GM18909 (cell line): ENCODE data around the gene SPDEF.

Experiments used
- ATAC-seq: cut with Tn5 transposase; IDR thresholded peaks from one replicate; pipeline ENCODE4 v1.9.1; 2021; ENCODE audit warnings: mild to moderate bottlenecking; ENCODE audit not compliant: unreplicated experiment, poor library complexity

SPDEF gene

GRCh38 chr6:34565722-34566137 lies 9.6 kb upstream of the SPDEF start:
- ATAC-seq = no peak

GRCh38 chr6:34564181-34564580 lies 8.1 kb upstream of the SPDEF start:
- no peak for ATAC-seq

- ATAC-seq = no peak
Measured at GRCh38 chr6:34563513-34563870, 7.4 kb upstream of the SPDEF start.

DNA sequence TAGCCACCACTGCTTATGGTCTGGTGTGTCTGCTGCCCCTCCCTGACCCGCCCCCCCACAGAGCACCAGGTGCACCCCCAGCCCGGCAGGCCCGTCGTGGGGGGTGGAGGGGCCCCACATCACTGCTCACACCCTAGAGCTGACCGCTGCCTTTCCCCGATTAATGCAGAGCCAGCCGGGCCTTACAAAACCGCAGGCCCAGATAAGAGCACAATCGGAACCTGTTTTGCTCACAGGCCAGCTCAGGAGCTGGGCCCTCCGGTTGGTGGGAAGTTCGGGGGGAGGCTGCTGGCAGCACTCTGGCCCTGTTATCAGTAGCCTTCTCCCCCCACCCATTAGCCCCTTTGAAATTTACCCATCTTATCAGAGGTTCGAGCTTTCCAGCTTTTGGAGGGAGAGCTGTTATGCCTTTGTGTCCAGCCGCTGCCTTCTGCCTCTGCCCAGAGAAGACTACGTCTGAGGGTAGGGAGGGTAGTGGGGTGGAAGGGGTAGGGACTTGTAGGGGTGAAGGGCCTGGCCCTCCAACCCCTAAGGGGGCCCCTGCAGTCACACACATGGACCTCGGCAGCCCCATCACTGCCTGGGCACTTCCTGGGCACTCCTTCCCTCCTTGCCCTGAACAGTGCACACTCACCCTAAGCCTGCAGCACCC lies 6.9 kb upstream of the SPDEF start:
- ATAC-seq = no peak

DNA sequence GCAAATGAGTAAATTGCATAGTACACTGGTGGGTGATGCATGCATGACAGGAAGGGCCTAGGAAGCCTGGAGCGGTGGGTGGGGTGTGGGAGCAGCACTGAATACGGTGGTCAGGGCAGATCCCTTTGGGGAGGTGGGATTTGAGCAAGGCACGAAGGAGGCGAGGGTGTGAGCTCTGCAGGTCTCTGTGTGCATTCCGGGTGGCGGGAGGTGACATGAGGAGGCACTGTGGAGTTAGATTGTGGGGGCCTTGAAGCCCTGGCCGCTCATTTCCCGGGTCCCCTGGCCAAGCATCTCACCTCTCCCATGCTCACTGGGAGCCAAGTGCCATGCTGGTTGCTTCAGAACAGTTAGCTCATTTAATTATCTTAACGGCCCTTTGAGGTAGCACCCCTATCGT lies 6.2 kb upstream of the SPDEF start:
- no peak for ATAC-seq

GRCh38 chr6:34561227-34561530 lies 5.0 kb upstream of the SPDEF start:
- ATAC-seq = no peak

DNA sequence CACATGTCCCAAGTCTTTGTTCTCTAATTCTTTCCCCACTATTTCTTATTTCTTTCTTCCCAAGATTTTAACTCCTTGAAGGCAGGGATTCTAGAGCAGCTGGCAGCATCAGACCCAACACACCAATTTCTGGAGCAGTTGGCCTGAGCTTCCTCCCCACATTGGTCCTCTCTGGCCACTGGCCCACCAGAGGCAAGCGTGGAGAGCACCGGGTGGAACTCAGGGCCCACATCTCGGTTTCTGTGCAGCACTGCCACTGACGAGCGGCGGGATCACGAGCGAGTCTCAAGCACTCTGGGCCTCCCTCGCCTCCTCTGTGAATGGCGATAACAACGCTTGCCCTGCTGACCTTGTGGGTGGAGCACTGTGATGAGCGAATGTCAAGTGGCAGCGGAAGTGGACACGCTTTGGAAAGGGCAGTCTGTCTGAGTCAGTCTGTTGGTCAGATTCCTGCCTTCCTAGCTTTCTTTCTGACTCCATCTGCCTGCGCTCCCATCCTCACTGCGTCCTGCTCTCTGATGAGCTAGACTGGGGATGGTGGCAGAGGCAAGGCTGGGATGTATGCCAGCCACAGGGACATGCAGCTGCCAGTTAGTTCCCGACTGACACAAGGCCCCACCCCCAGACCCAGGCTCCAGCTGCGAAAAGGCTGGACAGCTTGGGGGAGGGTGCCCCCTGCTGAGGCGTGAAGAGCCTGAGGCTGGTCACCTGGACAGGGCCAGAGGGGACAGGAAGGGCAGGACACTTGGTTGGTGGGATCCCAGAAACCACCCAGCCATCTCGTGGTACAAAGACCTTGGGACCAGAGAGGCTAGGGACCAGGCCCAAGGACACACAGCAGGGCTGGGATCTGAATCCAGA lies 4.5 kb upstream of the SPDEF start:
- ATAC-seq = no peak

- no peak for ATAC-seq
Measured at GRCh38 chr6:34559651-34560365, 3.7 kb upstream of the SPDEF start.

GRCh38 chr6:34558172-34558714 lies 2.1 kb upstream of the SPDEF start:
- no peak for ATAC-seq

DNA sequence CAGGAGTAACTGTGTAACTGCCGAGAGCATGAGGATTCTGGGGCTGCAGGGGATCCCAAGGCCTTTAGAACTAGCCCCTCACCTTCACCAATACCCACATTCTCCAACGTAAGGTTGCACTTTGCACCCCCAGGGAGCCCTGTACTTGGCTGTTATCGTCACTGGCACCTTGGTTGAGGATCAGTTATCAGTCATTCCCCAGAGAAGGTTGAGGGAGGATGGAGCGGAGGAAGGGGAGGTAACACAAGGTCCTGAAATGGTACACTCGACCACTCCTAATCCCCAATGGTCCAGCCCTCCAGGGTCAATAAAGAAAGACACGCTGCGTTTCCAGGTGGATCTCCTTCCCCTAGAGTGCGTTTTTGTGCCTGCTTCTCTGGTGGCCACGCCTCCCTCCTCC lies 1.1 kb upstream of the SPDEF start:
- no peak for ATAC-seq

GRCh38 chr6:34556493-34556892 lies 364 bp upstream of the SPDEF start:
- no peak for ATAC-seq

- no peak for ATAC-seq
Measured at GRCh38 chr6:34555328-34555727, 801 bp downstream of the SPDEF start.

GRCh38 chr6:34555007-34555322 lies 1.2 kb downstream of the SPDEF start:
- ATAC-seq = no peak

- ATAC-seq = no peak
Measured at GRCh38 chr6:34554291-34555006, 1.7 kb downstream of the SPDEF start.

DNA sequence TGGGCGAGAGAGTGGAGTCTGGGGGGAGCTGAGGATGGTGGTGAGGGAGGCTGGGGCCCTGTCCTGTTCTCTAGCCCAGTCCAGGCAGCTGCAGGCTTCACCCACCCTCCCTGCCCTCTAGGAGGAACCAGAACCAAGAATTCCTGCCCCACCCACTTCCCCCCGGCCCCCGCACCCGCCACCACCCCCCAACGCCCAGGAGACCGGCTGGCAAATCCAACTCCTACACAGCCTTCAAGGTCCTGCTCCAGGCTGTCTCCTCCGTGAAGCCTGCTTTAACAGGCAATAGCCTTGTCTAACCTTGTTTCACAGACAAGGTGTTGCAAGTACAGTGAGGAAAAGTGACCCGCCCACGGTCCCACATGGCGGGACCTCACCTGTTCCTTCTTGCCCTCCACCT lies 2.4 kb downstream of the SPDEF start:
- no peak for ATAC-seq

DNA sequence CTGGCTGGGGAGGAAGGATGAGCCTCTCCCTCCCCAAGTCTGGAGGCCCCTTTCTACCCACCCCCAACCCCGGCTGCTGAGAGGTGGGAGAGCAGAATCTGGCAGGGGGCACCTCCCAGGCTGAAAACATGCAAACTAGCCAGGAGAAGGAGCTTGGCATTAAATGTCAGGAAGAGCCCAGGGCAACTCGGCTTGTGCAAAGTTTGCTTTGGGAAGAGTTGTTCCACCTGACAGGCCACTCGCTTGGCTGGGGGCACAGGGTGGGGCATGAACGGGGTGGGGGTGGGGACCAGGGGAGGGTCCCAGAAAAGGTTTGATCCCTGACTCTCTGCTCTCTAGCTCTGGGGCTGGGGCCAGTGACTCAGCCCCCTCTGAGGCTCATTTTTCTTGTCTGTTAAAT lies 3.0 kb downstream of the SPDEF start:
- no peak for ATAC-seq

GRCh38 chr6:34552620-34553019 lies 3.5 kb downstream of the SPDEF start:
- ATAC-seq = no peak

DNA sequence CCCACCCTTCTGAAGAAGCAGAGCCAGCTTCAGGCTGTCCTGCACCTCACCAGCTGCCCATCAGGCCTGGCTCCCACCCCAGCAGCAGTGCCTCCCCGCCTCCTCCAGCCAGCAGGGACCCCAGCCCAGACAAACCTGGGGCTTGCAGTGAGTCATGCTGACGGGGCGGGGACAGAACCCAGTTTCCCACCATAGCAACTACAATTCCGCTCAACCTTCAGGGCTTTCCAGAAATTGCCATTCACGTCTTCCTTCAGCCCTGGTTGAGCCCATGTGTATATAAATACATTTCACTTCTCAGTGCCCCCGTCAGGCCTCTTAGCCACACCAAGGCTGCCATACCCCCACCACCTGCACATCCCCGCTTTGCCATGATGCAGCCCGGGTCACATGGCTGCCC lies 4.4 kb downstream of the SPDEF start:
- ATAC-seq = no peak

- ATAC-seq = no peak
Measured at GRCh38 chr6:34549804-34550202, 6.3 kb downstream of the SPDEF start.

- no peak for ATAC-seq
Measured at GRCh38 chr6:34549026-34549803, 6.9 kb downstream of the SPDEF start.
